ENCODE data around the gene RNF225.
"Not testable (repeated sequence)": the region's sequence is repeated elsewhere in the genome, so short reads cannot be mapped to it uniquely, and the experiment has no call there.

RNF225 gene

DNA sequence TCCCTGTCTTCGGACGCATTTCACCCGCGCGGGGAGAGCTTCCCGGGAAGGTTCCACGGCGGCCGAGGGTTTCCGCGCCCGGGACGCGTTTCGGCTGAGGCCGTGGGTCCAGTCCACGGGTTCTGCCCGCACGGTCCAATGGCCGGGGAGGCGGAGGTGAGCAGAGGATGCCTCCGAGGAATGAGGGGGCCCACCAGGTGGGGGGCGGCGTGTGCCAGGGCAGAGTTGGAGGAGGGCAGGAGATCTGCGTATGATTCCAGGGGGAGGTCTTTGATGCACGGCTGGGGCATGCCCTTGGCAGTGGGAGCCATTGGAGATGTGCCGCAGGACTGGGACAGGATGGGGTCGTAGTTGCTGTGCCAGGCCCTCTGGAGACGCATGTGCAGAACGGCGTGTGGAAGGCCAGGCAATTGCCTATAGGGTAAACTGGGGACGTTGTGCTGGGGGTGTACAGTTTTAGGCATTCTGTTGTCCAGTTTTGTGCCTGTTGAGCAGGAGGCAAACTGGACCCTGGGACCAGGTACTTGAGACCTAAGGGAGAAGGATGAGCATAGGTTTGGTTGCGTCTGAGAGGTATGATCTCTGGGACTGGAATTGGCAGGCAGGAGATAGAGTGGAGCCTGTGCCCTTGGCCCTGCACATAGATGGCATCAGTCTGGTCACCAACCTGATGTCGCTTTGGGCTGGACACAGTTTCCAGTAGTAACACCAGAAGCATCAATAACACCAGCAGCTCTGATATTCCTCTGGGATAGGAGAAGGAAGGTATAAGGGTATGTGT lies 13.7 kb downstream of the RNF225 start:
- DNase-seq = peak; percentile 42

DNA sequence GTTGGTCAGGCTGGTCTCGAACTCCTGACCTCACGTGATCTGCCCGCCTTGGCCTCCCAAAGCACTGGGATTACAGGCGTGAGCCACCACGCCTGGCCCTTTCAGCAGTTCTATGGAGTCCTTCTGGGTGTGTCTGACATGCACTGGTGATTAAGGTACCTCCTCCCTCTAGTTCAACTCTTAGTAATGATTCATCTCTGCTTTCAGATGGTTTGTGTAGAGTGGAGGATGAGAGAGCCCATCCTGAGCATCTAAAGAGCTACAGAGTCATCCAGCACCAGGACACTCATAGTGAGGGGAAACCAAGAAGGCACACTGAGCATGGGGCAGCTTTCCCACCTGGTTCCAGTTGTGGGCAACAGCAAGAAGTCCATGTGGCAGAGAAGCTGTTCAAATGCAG lies 21.1 kb downstream of the RNF225 start:
- DNase-seq = no peak

- no peak for DNase-seq
Measured at GRCh38 chr19:58417071-58417470, 21.6 kb downstream of the RNF225 start.

DNA sequence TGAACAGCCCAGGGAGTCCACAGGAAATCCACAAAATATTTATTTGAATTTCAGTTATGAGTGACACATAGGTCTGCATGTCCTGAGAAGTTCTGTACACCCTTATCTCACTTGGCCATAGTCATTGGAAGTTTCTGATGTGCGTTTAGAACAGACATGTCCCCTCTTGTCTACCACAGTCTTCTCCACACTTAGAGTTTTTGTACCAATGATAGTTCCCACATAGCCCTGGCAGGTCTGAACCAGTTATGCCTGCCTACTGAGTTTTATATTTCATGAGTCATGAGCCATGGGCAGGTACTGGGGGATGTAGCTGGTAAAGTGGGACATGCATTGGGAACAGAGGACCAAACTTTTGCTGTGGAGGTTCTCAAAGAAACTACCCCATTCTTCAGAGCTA lies 33.2 kb downstream of the RNF225 start:
- DNase-seq = no peak

GRCh38 chr19:58429745-58430144 lies 34.3 kb downstream of the RNF225 start:
- no peak for DNase-seq

DNA sequence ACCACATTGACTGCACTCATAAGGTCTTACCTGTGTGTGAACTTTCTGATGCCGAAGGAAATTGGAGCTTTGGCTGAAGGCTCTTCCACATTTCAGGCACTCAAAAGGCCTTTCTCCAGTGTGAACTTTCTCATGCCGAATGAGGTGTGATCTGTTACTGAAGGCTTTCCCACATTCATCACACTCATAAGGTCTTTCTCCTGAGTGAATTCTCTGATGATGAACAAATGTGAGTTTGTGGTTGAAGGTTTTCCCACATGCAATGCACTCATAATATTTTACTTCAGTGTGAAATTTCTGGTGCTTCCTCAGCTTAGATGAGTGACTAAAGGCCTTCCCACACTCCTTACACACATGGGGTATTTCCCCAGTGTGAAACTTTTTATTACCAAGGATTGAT lies 38.8 kb downstream of the RNF225 start:
- peak; percentile 18 for DNase-seq

DNA sequence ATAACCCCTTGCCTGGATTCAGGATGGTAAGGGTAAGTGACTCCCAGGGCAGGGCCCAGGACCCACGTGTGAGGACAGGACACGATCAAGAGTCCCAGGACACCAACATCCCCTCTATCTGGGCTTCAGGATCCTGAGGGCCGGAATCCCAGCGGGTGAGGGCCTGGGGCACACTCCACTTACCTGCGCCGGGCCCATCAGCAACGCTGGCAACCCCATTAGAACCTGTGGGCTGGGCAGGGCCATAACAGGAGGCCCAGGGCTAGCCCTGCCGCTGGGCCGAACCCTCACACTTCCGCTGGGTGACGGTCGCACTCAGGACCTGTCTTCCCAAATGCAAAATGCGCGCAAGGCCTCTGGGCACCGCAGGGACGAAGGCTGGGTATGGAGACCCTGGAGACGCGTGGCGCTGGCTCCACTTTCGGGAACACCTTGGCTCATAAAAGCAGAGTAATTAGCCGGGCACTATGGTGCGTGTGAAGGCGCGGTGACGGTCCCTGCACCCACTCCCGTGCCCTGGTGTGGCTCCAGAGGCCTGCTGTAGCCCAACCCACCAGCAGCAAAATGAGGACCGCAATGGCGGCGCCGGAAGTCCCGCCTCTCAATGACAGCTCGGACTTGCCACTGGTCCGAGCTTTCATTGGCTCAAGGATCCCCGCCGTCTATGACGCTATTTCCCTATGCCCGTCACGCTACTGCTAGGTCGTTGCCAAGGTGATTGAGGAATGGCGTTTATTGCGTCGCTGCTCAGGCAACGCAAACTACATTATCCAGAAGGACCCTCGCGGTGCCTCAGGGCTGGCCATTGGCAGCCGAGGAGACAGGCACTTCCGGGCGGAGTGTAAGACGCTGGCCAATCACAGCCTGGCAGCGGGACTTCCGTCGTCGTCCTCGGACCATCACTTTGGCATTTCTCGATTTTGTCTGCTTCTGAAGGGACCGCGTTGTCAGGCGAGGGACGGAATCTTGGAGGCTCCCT lies 44.4 kb downstream of the RNF225 start, which contains the start of gene ZNF132:
Gene ZNF132, minus strand, starts transcription at position 578 of the 979 bp plus-strand sequence. Its CDS starts 332 bp downstream, at position 246.
- DNase-seq = peak; percentile 100

GRCh38 chr19:58440556-58440955 lies 45.1 kb downstream of the RNF225 start:
- no peak for DNase-seq

DNA sequence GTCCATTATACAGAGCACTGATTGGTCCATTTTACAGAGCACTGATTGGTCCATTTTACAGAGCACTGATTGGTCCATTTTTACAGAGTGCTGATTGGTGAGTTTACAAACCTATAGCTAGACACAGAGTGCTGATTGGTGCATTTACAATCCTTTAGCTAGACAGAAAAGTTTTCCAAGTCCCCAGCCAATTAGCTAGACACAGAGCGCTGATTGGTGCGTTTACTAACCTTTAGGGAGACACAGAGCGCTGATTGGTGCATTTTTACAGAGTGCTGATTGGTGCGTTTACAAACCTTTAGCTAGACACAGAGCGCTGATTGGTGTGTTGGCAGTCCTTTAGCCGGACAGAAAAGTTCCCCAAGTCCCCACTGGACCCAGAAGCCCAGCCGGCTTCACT lies 47.5 kb downstream of the RNF225 start:
- not testable (repeated sequence) for DNase-seq
